Measurements from ENCODE around the gene RIMS3.

RIMS3 gene

GRCh38 chr1:40699787-40700186 lies 34.3 kb upstream of the RIMS3 start:
- no peak for TF ChIP-seq CTCF (IDR thresholded peaks at IDR 0.05; ENCODE audit: borderline replicate concordance, insufficient read depth, low read depth, low read length)
- no peak overlapping the region for H3K4me3 ChIP-seq (ENCODE audit: low read depth, low read length)

- no peak overlapping the region for H3K4me3 ChIP-seq (ENCODE audit: low read depth, low read length)
These were observed 32.0 kb upstream of the RIMS3 start for GRCh38 chr1:40697436-40697835.

GRCh38 chr1:40696294-40696693 lies 30.8 kb upstream of the RIMS3 start:
- TF ChIP-seq CTCF (IDR thresholded peaks at IDR 0.05; ENCODE audit: borderline replicate concordance, insufficient read depth, low read depth, low read length) = no peak
- no peak overlapping the region for H3K4me3 ChIP-seq (ENCODE audit: low read depth, low read length)

More at GRCh38 chr1:40697436-40697835, 32.0 kb upstream of the RIMS3 start:
- TF ChIP-seq CTCF (IDR thresholded peaks at IDR 0.05; ENCODE audit: borderline replicate concordance, insufficient read depth, low read depth, low read length) = no peak

GRCh38 chr1:40694353-40694874 lies 28.9 kb upstream of the RIMS3 start:
- no peak overlapping the region for H3K4me3 ChIP-seq (ENCODE audit: low read depth, low read length)
- TF ChIP-seq CTCF (IDR thresholded peaks at IDR 0.05; ENCODE audit: borderline replicate concordance, insufficient read depth, low read depth, low read length) = no peak

- TF ChIP-seq CTCF (IDR thresholded peaks at IDR 0.05; ENCODE audit: borderline replicate concordance, insufficient read depth, low read depth, low read length) = no peak
- H3K4me3 ChIP-seq (ENCODE audit: low read depth, low read length) = no peak overlapping the region
These were observed 27.9 kb upstream of the RIMS3 start for GRCh38 chr1:40693425-40693824.

GRCh38 chr1:40692429-40692895 lies 27.0 kb upstream of the RIMS3 start:
- peak overlapping the region; percentile 97 for H3K4me3 ChIP-seq (ENCODE audit: low read depth, low read length)
- no peak for TF ChIP-seq CTCF (IDR thresholded peaks at IDR 0.05; ENCODE audit: borderline replicate concordance, insufficient read depth, low read depth, low read length)

GRCh38 chr1:40691538-40692428 lies 26.3 kb upstream of the RIMS3 start, which contains the start of gene NFYC:
NFYC (plus strand) TSS chr1:40691704; CDS start chr1:40738844, 47,140 bp downstream.
- peak within 1 kb of the TSS; percentile 97 for H3K4me3 ChIP-seq (ENCODE audit: low read depth, low read length)
- TF ChIP-seq CTCF (IDR thresholded peaks at IDR 0.05; ENCODE audit: borderline replicate concordance, insufficient read depth, low read depth, low read length) = no peak

Measured in GM12875 (cell line).